ENCODE measurements around the gene SIGLEC12.

DNA sequence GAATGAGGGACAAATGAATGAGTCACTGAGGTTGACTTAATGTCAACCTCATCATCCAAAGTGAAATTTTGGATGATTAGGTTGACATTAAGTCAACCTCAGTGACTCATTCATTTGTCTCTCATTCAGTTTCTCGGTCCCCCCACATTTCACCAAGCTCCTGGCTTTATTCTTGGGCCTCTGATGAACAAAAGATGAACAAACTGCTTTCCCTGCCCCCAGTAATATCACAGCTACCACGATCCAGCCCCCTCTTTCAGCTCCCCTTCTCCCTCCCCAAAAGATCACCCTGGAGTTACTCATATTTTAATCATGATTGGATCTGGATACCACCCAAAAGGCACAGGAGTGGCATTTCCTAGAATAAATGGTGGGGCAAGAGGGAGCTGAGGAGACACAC is 12.5 kb downstream of the SIGLEC12 start:
- TF ChIP-seq, protein P1, sequence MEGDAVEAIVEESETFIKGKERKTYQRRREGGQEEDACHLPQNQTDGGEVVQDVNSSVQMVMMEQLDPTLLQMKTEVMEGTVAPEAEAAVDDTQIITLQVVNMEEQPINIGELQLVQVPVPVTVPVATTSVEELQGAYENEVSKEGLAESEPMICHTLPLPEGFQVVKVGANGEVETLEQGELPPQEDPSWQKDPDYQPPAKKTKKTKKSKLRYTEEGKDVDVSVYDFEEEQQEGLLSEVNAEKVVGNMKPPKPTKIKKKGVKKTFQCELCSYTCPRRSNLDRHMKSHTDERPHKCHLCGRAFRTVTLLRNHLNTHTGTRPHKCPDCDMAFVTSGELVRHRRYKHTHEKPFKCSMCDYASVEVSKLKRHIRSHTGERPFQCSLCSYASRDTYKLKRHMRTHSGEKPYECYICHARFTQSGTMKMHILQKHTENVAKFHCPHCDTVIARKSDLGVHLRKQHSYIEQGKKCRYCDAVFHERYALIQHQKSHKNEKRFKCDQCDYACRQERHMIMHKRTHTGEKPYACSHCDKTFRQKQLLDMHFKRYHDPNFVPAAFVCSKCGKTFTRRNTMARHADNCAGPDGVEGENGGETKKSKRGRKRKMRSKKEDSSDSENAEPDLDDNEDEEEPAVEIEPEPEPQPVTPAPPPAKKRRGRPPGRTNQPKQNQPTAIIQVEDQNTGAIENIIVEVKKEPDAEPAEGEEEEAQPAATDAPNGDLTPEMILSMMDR (IDR thresholded peaks at IDR 0.05; ENCODE audit: low read length): no peak
- no peak for TF ChIP-seq EZH2phosphoT487 (IDR thresholded peaks at IDR 0.05; ENCODE audit: low read length)

All from MM.1S (cell line).